Thoracic aorta endothelial cell (primary cell): Measurements from ENCODE around the gene MRPS2. TPM values are rescaled to one million over a fixed set of nuclear protein-coding genes. Genes with fewer than 3 reads are reported as not detected.

Source experiments
- total RNA-seq: library from RNA; depleted of rRNA; stranded (reverse); fragments of >200 nt; gene quantifications from 2 replicates; pipeline ENCODE4 v1.2.3, GENCODE V29; 2012

The MRPS2 gene
- 30.5 and 39.3 TPM in 2 replicates for total RNA-seq

GRCh38 chr9:135500525-135501260, at the start of gene MRPS2:
Gene MRPS2 (plus strand): TSS chr9:135500682. CDS start chr9:135500711, 29 bp downstream.

GRCh38 chr9:135479469-135480052, 20.9 kb upstream of the MRPS2 start, which contains the start of gene PPP1R26:
Gene PPP1R26 (plus strand): TSS chr9:135479782. CDS start chr9:135484511, 4,729 bp downstream.

DNA sequence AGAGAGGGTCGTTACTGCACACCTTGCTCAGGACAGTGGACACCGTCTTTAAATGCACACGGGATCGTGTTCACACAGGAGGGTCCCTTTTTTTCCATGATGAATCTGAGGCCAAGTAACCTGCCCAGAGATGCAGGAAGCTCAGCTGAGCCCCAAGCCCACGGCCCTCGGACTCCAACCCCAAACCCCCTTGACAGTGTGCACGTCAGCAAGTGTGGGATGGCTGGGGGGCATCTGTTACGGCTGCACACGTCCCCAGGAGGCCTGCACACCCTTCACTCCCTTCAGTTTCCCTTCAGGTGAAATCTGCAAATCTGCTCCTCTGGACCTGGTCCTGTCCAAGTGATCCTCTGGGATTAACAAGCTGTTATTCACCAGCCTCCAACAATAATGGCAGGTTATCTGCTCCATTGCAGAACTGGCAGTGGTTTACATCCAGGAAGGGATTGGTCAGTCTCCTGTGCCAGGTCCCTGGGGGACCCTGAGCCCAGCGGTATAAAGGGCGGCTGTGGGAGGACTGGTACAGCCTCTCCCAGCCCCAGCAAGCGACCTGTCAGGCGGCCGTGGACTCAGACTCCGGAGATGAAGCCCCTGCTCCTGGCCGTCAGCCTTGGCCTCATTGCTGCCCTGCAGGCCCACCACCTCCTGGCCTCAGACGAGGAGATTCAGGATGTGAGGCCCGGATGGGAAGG, 20.6 kb downstream of the MRPS2 start, which contains the start of gene LCN1:
LCN1 (plus strand) TSS at position 525 of the 692 bp plus-strand sequence; CDS start at position 583, 58 bp downstream.

DNA sequence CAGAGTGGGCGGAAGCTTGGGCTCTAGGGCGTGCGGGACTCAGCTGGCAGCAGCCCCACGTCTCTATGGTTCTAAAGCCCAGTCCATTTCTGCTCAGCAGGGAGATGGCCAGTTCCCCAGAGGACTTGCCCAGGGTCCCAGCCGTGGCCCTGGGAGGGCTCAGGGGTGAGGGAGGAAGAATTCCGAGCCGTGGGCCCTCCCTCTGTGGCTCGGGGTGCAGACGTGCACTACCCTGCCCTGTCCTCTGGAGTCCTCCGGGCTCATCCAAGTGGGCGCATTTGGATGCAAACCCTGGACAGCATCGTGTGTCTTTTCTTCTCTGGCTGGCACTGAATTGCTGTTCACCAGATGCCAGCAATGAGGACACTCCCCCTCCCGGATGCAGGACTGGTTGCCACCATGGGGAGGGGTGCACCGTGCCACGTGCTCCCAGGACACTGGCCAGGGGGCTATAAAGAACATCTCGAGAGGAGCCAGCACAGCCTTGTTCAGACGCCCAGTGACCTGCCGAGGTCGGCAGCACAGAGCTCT, 45.2 kb downstream of the MRPS2 start, which contains the start of gene OBP2A:
OBP2A (plus strand) TSS at position 481 of the 531 bp plus-strand sequence. CDS start 55 bp downstream, outside the sequence.

Other genes starting within 250 kb of the MRPS2 start
- 9.8 and 16.5 TPM in 2 replicates for gene PPP1R26, start 20.9 kb upstream of the MRPS2 start, total RNA-seq
- not detected in 2 replicates for gene LCN1, start 20.8 kb downstream of the MRPS2 start, total RNA-seq
- gene OBP2A, start 45.4 kb downstream of the MRPS2 start, total RNA-seq = not detected in 2 replicates
- not detected in 2 replicates for gene PAEP, start 61.1 kb downstream of the MRPS2 start, total RNA-seq
- gene GLT6D1, start 138.9 kb downstream of the MRPS2 start, total RNA-seq = not detected in 2 replicates
- gene LCN9, start 162.6 kb downstream of the MRPS2 start, total RNA-seq = not detected in 2 replicates
- gene SOHLH1, start 198.8 kb downstream of the MRPS2 start, total RNA-seq = not detected in 2 replicates
- not detected in 2 replicates for gene KCNT1, start 201.5 kb downstream of the MRPS2 start, total RNA-seq